Naive thymus-derived CD8-positive, alpha-beta T cell (primary cell): Measurements from ENCODE around the gene ADAMTS17. TPM values are rescaled to one million over a fixed set of nuclear protein-coding genes. Genes with fewer than 3 reads are reported as not detected.

ENCODE experiments used
- ATAC-seq, 2 donors: fragments of 150-1000 bp; cut with Tn5 transposase in 1 of 2; sonication (Bioruptor Pico), chemical (Tn5 transposase) in 1 of 2; 1 replicate in 1 of 2; 2 replicates in 1 of 2; pipeline ENCODE4 v1.10.0; 2021; ENCODE audit warnings: mild to moderate bottlenecking in 2 of 2, moderate library complexity in 2 of 2
- POLR2A ChIA-PET: fragments of 350-600 bp; sonication (Branson Sonifier 250); formaldehyde crosslinking; loops from one replicate; lab custom pipeline; 2021; ENCODE audit warnings: antibody characterized with exemption; lab: Charles Lee
- DNase-seq, 10 donors: peaks; one replicate each; pipeline versions ENCODE4 v3.0.0 to v3.0.0-alpha.2; 2020 to 2022
- H3K27ac Mint-ChIP-seq, 10 donors: one replicate each; pipeline ENCODE4 v1.8.0; 2020 to 2022; ENCODE audit warnings: mild to moderate bottlenecking in 10 of 10, mixed read lengths in 10 of 10, moderate library complexity in 4 of 10, inconsistent platforms in 1 of 10
- H3K27me3 Mint-ChIP-seq, 5 donors: one replicate each; pipeline ENCODE4 v1.8.0; 2021 to 2022; ENCODE audit warnings: mixed read lengths in 5 of 5
- H3K36me3 Mint-ChIP-seq, 3 donors: one replicate each; pipeline ENCODE4 v1.8.0; 2020 to 2022; ENCODE audit warnings: mixed read lengths in 3 of 3, mild to moderate bottlenecking in 2 of 3, inconsistent platforms in 1 of 3
- H3K4me1 Mint-ChIP-seq, 4 donors: one replicate each; pipeline ENCODE4 v1.8.0; 2021 to 2022; ENCODE audit warnings: mixed read lengths in 4 of 4
- H3K4me3 Mint-ChIP-seq, 10 donors: one replicate each; pipeline ENCODE4 v1.8.0; 2020 to 2022; ENCODE audit warnings: mild to moderate bottlenecking in 10 of 10, mixed read lengths in 10 of 10, moderate library complexity in 6 of 10, inconsistent platforms in 1 of 10
- H3K9me3 Mint-ChIP-seq, 9 donors: one replicate each; pipeline ENCODE4 v1.8.0; 2020 to 2022; ENCODE audit warnings: mixed read lengths in 9 of 9, mild to moderate bottlenecking in 3 of 9, inconsistent platforms in 1 of 9, moderate library complexity in 1 of 9
- polyA plus RNA-seq, 3 donors: library from polyadenylated mRNA; unstranded; fragments of 300-500 nt; fragmentation: Illumina TruSeq; gene quantifications; one replicate each; pipeline ENCODE4 v1.2.3, GENCODE V29; 2021
- total RNA-seq, 8 experiments: library from RNA in 2 of 8; stranded (reverse) in 2 of 8; gene quantifications; one replicate each; pipeline ENCODE4 v1.2.3 and lab custom pipeline; 2021 to 2026

The ADAMTS17 gene
- total and polyA plus RNA-seq, 5 experiments from 2014 or later = 0.20 to 4.6 (median 1.8) TPM

DNA sequence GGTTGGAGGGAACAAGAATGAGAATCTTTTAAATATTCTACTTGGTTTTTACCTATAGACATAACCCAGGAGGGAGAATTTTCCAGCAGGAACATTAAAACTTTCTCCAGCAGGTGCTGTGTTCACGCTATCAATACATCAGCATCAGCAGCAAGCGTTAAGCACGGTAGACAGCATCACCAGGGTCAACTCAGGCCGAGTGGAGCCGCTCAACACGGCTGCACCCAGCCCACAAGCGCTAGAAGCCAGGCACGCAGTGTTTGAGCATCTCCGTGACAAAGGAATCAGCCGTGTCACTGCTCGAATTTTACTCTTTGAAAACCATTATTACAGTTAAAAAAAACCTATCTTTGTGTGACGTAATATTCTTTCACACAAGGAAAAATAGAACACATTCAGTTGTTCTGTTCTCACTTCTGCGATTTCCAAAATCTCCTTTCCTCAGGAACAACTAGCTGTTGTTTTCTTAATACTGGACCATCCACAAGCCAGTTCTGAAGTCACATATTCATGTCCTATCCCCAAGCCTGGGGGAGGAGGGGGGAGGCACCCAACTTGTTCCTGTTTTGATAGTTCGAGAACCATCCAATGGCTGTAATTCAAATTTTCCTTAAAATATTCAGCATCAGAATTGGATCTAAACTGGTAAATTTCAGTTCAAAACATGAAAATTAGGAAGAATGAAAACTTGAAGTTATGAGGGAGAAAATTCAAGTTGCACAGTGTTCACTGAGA, 77.9 kb downstream of the ADAMTS17 start:
- Mint-ChIP-seq H3K27me3 (no peaks in the 10 kb centered on the region), H3K36me3 (peaks cover 0 to 23% (median 14%) of the 10 kb centered on the region in 3 donors), H3K9me3 (peaks cover 0 to 4% (median 0%) of the 10 kb centered on the region in 9 donors), H3K4me1 (peaks cover 0 to 2% (median 0%) of the 10 kb centered on the region in 4 donors), H3K27ac (peak overlapping the region in 1 of 10 donors; percentile 41), H3K4me3 (no peak overlapping the region)
- POLR2A ChIA-PET = no interaction called here
- ATAC-seq = no peak
- no peak for DNase-seq

GRCh38 chr15:100263031-100263430, 78.7 kb downstream of the ADAMTS17 start:
- Mint-ChIP-seq H3K27ac (peak overlapping the region in 1 of 10 donors; percentile 45), H3K4me3 (no peak overlapping the region), H3K9me3 (peaks cover 0 to 3% (median 0%) of the 10 kb centered on the region in 9 donors), H3K36me3 (peaks cover 0 to 28% (median 19%) of the 10 kb centered on the region in 3 donors), H3K4me1 (peaks cover 0 to 2% (median 0%) of the 10 kb centered on the region in 4 donors), H3K27me3 (no peaks in the 10 kb centered on the region)
- no peak for ATAC-seq
- no peak for DNase-seq
- POLR2A ChIA-PET = no interaction called here

DNA sequence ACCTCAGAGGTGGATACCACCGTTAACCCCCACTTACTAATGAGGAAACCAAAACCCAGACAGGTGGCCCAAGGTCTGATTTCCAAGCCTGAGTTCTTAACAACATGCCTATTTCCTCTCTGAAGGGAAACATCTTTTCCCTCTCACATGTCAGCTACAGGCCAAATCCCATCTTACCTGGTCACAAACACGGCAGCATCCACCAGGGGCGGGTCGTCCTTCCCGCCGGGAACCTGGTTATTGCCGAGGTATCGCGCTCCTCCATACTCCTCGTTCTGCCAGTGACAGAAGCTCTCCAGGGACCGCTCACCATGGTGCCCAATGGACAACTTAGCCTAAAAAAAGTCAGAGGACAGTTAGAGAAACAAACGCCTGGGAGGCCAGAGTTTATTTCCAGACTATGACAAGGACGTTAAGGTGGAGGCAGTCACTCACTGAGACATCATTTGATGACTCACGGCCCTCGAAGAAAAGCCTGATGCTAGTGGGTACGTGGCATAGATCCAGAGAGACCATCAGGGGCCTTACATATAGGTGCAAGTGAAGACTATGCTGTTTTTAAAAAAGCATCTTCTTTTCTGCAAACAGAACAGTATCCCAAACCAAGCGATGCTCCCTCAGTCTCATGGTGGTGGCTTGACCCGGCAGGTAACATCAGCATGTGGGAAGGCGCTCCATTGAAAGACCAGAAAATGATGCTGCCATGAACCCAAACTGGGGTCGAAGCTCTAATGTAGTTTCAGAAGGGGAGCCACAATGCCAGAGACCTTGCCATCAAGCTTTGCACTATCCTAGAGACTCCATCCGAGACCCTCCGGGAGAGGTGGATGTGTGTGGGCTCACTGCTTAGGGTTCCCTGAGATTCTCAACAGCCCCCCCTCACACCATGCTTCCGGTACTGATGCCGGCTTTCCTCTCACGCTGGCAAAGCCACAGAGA, 80.2 kb downstream of the ADAMTS17 start:
- no peak overlapping the region for H3K4me3 Mint-ChIP-seq
- POLR2A ChIA-PET = no interaction called here
- no peak for ATAC-seq

GRCh38 chr15:100259266-100259665, 82.5 kb downstream of the ADAMTS17 start:
- Mint-ChIP-seq H3K27ac (no peak overlapping the region), H3K36me3 (peaks cover 5 to 38% (median 24%) of the 10 kb centered on the region in 3 donors)
- no peak for DNase-seq

More for the DNA sequence above, 80.2 kb downstream of the ADAMTS17 start:
- DNase-seq = no peak
- peak overlapping the region in 1 of 10 donors; percentile 12 for H3K27ac Mint-ChIP-seq
- peaks cover 5 to 38% (median 24%) of the 10 kb centered on the region in 3 donors for H3K36me3 Mint-ChIP-seq
- peaks cover 0 to 10% (median 0%) of the 10 kb centered on the region in 9 donors for H3K9me3 Mint-ChIP-seq
- H3K4me1 Mint-ChIP-seq = peaks cover 0 to under 1% (median 0%) of the 10 kb centered on the region in 4 donors
- no peaks in the 10 kb centered on the region for H3K27me3 Mint-ChIP-seq

DNA sequence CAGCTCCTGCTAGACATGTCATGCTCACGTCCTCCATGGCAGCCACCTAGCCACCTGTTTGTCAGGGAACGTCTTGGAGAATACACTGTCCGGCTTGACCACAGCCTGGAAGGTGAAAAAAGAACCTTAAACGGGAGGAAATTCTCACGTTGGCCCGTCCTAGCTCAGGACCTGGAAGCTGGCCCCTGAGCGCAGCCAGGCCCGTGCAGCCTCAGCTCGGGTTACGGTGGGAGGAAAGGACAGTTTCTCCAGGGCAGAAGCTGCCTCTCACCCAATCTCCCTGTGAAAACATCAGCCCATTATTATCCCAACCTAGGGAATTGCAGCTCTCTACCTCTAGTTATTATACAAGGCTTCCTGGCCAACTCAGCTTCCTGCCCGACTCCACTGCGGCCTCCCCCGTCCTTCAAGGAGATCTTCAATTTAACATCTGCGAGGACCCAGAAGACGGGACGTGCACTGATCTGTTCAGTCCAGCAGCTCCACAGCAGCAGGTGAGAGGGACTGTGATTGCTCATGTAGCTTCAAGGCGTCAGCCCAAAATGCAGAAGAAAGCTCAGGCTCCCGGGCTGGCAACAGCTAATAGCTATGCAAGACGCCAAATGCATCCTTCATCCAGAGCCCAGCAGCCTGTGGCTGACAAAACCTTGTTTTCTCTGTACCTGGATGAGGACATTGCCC, 84.7 kb downstream of the ADAMTS17 start:
- ATAC-seq = no peak
- POLR2A ChIA-PET = no interaction called here
- Mint-ChIP-seq H3K4me1 (peaks cover 5% of the 10 kb centered on the region in 4 donors), H3K9me3 (peaks cover 0 to 10% (median 0%) of the 10 kb centered on the region in 9 donors), H3K36me3 (peaks cover 5 to 38% (median 26%) of the 10 kb centered on the region in 3 donors), H3K27ac (no peak overlapping the region), H3K27me3 (no peaks in the 10 kb centered on the region), H3K4me3 (no peak overlapping the region)
- DNase-seq = no peak

More at GRCh38 chr15:100259266-100259665, 82.5 kb downstream of the ADAMTS17 start:
- ATAC-seq = no peak
- H3K27me3 Mint-ChIP-seq = no peaks in the 10 kb centered on the region
- peaks cover 0 to 10% (median 0%) of the 10 kb centered on the region in 9 donors for H3K9me3 Mint-ChIP-seq
- no peak overlapping the region for H3K4me3 Mint-ChIP-seq
- peaks cover 0 to 5% (median 2%) of the 10 kb centered on the region in 4 donors for H3K4me1 Mint-ChIP-seq
- POLR2A ChIA-PET = no interaction called here

- Mint-ChIP-seq H3K4me1 (peaks cover 5% of the 10 kb centered on the region in 4 donors), H3K9me3 (peaks cover 0 to 10% (median 0%) of the 10 kb centered on the region in 9 donors), H3K36me3 (peaks cover 5 to 36% (median 23%) of the 10 kb centered on the region in 3 donors), H3K27me3 (no peaks in the 10 kb centered on the region), H3K4me3 (no peak overlapping the region), H3K27ac (no peak overlapping the region)
- DNase-seq (no peak), ATAC-seq (no peak)
- POLR2A ChIA-PET = no interaction called here
These were observed 85.4 kb downstream of the ADAMTS17 start for GRCh38 chr15:100256101-100256969.

- no peak overlapping the region for H3K27ac Mint-ChIP-seq
- H3K36me3 Mint-ChIP-seq = peaks cover 5 to 30% (median 18%) of the 10 kb centered on the region in 3 donors
- H3K4me1 Mint-ChIP-seq = peaks cover 5% of the 10 kb centered on the region in 4 donors
- H3K4me3 Mint-ChIP-seq = no peak overlapping the region
- ATAC-seq (no peak), DNase-seq (no peak)
- H3K9me3 Mint-ChIP-seq = peaks cover 0 to 10% (median 0%) of the 10 kb centered on the region in 9 donors
- H3K27me3 Mint-ChIP-seq = no peaks in the 10 kb centered on the region
- POLR2A ChIA-PET = no interaction called here
These were observed 86.1 kb downstream of the ADAMTS17 start for GRCh38 chr15:100255644-100256043.

- POLR2A ChIA-PET = no interaction called here
- peak overlapping the region in 1 of 10 donors; percentile 55 for H3K27ac Mint-ChIP-seq
- H3K27me3 Mint-ChIP-seq = no peaks in the 10 kb centered on the region
- H3K4me1 Mint-ChIP-seq = peaks cover 5% of the 10 kb centered on the region in 4 donors
- H3K4me3 Mint-ChIP-seq = no peak overlapping the region
- H3K36me3 Mint-ChIP-seq = peaks cover 5 to 30% (median 17%) of the 10 kb centered on the region in 3 donors
- no peak for ATAC-seq
- H3K9me3 Mint-ChIP-seq = peaks cover 0 to 10% (median 0%) of the 10 kb centered on the region in 9 donors
- DNase-seq = no peak
These were observed 87.1 kb downstream of the ADAMTS17 start for GRCh38 chr15:100254691-100255090.

GRCh38 chr15:100254285-100254684, 87.5 kb downstream of the ADAMTS17 start:
- H3K27ac Mint-ChIP-seq = no peak overlapping the region
- ATAC-seq (no peak), DNase-seq (no peak)
- H3K9me3 Mint-ChIP-seq = peaks cover 0 to 10% (median 0%) of the 10 kb centered on the region in 9 donors
- peaks cover 5 to 27% (median 17%) of the 10 kb centered on the region in 3 donors for H3K36me3 Mint-ChIP-seq
- POLR2A ChIA-PET = no interaction called here
- no peaks in the 10 kb centered on the region for H3K27me3 Mint-ChIP-seq
- H3K4me3 Mint-ChIP-seq = no peak overlapping the region
- H3K4me1 Mint-ChIP-seq = peaks cover 5% of the 10 kb centered on the region in 4 donors

DNA sequence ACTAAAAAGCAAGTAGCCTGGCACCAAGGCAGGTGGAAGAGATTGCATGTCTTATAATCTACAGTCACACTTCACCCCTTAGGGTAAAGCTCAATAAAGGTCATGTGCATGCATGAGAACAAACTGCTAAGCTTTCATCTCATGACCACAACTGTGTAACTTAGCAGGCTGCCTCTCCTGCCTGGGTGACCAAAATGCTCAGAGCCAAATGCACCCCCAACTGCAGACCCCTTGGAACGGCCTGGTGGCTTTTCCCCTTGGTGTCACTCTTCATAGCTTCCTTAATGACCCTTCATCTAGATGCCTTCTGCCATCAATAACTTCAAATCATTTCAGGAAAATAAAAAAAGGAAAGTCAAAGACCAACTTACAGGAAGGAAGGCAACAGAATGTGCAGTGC, 88.1 kb downstream of the ADAMTS17 start:
- no peak for ATAC-seq
- POLR2A ChIA-PET = no interaction called here
- no peak overlapping the region for H3K4me3 Mint-ChIP-seq
- no peaks in the 10 kb centered on the region for H3K27me3 Mint-ChIP-seq
- peaks cover 5 to 21% (median 12%) of the 10 kb centered on the region in 3 donors for H3K36me3 Mint-ChIP-seq
- no peak for DNase-seq
- no peak overlapping the region for H3K27ac Mint-ChIP-seq
- H3K9me3 Mint-ChIP-seq = peaks cover 0 to 10% (median 0%) of the 10 kb centered on the region in 9 donors
- H3K4me1 Mint-ChIP-seq = peaks cover 5% of the 10 kb centered on the region in 4 donors

DNA sequence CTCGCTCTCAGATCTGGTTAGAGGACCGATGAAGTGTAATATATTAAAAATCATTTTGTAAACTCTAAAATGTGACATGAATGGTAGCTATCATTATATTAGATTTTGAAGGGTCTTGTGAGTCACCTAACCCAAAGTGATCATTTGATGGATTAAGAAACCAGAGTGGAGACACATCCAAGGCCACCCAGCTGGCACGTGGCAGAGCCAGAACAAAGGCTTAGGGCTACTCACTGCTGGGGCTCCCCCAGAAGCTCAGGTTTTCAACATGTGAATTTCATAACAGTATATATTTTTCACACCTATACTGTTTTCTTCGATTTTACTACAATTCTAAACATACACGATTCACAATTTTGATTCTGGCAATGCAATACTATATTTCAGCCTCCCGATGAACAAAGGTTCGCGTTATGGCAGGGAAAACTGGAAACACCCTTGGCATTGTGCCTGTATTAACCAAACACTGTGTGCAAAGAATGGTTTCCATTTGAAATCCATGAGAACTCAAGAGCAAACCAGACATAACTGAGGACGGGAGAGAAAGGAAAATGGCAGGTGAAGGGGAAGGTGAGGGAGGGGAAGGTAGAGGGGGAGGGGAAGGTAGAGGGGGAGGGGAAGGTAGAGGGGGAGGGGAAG, 88.9 kb downstream of the ADAMTS17 start:
- Mint-ChIP-seq H3K27me3 (no peaks in the 10 kb centered on the region), H3K9me3 (peaks cover 0 to 5% (median 0%) of the 10 kb centered on the region in 9 donors), H3K27ac (no peak overlapping the region), H3K4me1 (peaks cover 5% of the 10 kb centered on the region in 4 donors), H3K4me3 (no peak overlapping the region), H3K36me3 (peaks cover 4 to 13% (median 8%) of the 10 kb centered on the region in 3 donors)
- DNase-seq = no peak
- POLR2A ChIA-PET = no interaction called here
- ATAC-seq = no peak
